Neuronal stem cell (in vitro differentiated cells): ENCODE results near the gene RIMBP3B.
"Not testable (repeated sequence)": the region's sequence is repeated elsewhere in the genome, so short reads cannot be mapped to it uniquely, and the experiment has no call there.

ENCODE experiments used
- DNase-seq: peaks from one replicate; pipeline ENCODE4 v3.0.0-alpha.2; 2013; ENCODE audit warnings: low spot score
- H2AFZ ChIP-seq: one replicate; pipeline ENCODE4 v1.6.1; 2013; ENCODE audit warnings: mild to moderate bottlenecking, low read length, inconsistent platforms
- H2AK5ac ChIP-seq: 2 replicates; pipeline ENCODE4 v1.6.1; 2013; ENCODE audit warnings: low read depth, mild to moderate bottlenecking, inconsistent platforms, low read length, moderate library complexity, mixed read lengths
- H2BK120ac ChIP-seq: 2 replicates; pipeline ENCODE4 v1.6.1; 2013; ENCODE audit warnings: low read depth, mild to moderate bottlenecking, inconsistent platforms, low read length, moderate library complexity, mixed read lengths
- H2BK12ac ChIP-seq: one replicate; pipeline ENCODE4 v1.6.1; 2013; ENCODE audit warnings: low read length, inconsistent platforms
- H2BK15ac ChIP-seq: 2 replicates; pipeline ENCODE4 v1.6.1; 2013; ENCODE audit warnings: mild to moderate bottlenecking, low read length, inconsistent platforms, mixed read lengths
- H2BK5ac ChIP-seq: one replicate; pipeline ENCODE4 v1.6.1; 2013; ENCODE audit warnings: inconsistent platforms, mild to moderate bottlenecking, low read length, moderate library complexity
- H3K14ac ChIP-seq: one replicate; pipeline ENCODE4 v1.6.1; 2013; ENCODE audit warnings: low read length, inconsistent platforms
- H3K18ac ChIP-seq: 2 replicates; pipeline ENCODE4 v1.6.1; 2013; ENCODE audit warnings: low read length, inconsistent platforms
- H3K23ac ChIP-seq: 2 replicates; pipeline ENCODE4 v1.6.1; 2013; ENCODE audit warnings: low read depth, mild to moderate bottlenecking, mixed read lengths, low read length, inconsistent platforms; ENCODE audit not compliant: poor library complexity
- H3K27ac ChIP-seq: replicated peaks from 3 replicates; pipeline ENCODE4 v1.5.1; 2013; ENCODE audit warnings: low read length, inconsistent platforms
- H3K27me3 ChIP-seq, 3 experiments: 2 replicates each; pipeline ENCODE4 v1.6.1; 2013; ENCODE audit warnings: low read length in 3 of 3, mild to moderate bottlenecking in 2 of 3, inconsistent platforms in 1 of 3, low read depth in 1 of 3, mixed read lengths in 1 of 3, moderate library complexity in 1 of 3; ENCODE audit not compliant: control insufficient read depth in 3 of 3, insufficient read depth in 3 of 3
- H3K36me3 ChIP-seq, 2 donors: replicated peaks in 1 of 2; 2 replicates each; pipeline ENCODE4 v1.6.1; 2013; ENCODE audit warnings: low read length in 2 of 2; ENCODE audit not compliant: control insufficient read depth in 2 of 2, insufficient read depth in 2 of 2
- H3K4ac ChIP-seq: 2 replicates; pipeline ENCODE4 v1.6.1; 2013; ENCODE audit warnings: inconsistent platforms, mild to moderate bottlenecking, low read length, moderate library complexity
- H3K4me1 ChIP-seq, 2 donors: 1 replicate in 1 of 2; 2 replicates in 1 of 2; pipeline ENCODE4 v1.6.1; 2013; ENCODE audit warnings: low read length in 2 of 2, low read depth in 1 of 2; ENCODE audit not compliant: control insufficient read depth in 2 of 2, insufficient read depth in 1 of 2
- H3K4me2 ChIP-seq: one replicate; pipeline ENCODE4 v1.6.1; 2013; ENCODE audit warnings: mild to moderate bottlenecking, low read length, inconsistent platforms; ENCODE audit not compliant: insufficient read depth, poor library complexity, severe bottlenecking
- H3K4me3 ChIP-seq, 2 donors: 2 replicates each; pipeline ENCODE4 v1.5.1; 2013; ENCODE audit warnings: low read length in 2 of 2, mild to moderate bottlenecking in 2 of 2, inconsistent platforms in 1 of 2, moderate library complexity in 1 of 2
- H3K79me1 ChIP-seq: one replicate; pipeline ENCODE4 v1.6.1; 2013; ENCODE audit warnings: low read depth, mild to moderate bottlenecking, inconsistent platforms, low read length, moderate library complexity
- H3K9ac ChIP-seq: one replicate; pipeline ENCODE4 v1.6.1; 2013; ENCODE audit warnings: mild to moderate bottlenecking, low read depth, low read length, inconsistent platforms; ENCODE audit not compliant: poor library complexity
- H3K9me3 ChIP-seq, 2 donors: replicated peaks in 1 of 2; 2 replicates each; pipeline versions ENCODE3 to v1.6.1; 2013; ENCODE audit warnings: low read length in 2 of 2, mild to moderate bottlenecking in 2 of 2, inconsistent platforms in 1 of 2, low read depth in 1 of 2, mixed read lengths in 1 of 2, moderate library complexity in 1 of 2; ENCODE audit not compliant: control insufficient read depth in 2 of 2, insufficient read depth in 1 of 2
- H4K8ac ChIP-seq: one replicate; pipeline ENCODE4 v1.6.1; 2013; ENCODE audit warnings: low read depth, mild to moderate bottlenecking, inconsistent platforms, low read length, moderate library complexity
- H4K91ac ChIP-seq: one replicate; pipeline ENCODE4 v1.6.1; 2013; ENCODE audit warnings: low read length, low read depth, mild to moderate bottlenecking, inconsistent platforms; ENCODE audit not compliant: poor library complexity
- WGBS, 2 donors: extraction: QIAGEN DNeasy Blood & Tissue Kit; methylation state at CpG; one replicate each; pipeline ENCODE4 v1.1.7; 2013; ENCODE audit warnings: missing lambda C conversion rate in 2 of 2, mixed read lengths in 1 of 2; ENCODE audit not compliant: insufficient read length in 2 of 2, insufficient replicate concordance in 1 of 2; ENCODE audit errors: extremely low coverage in 2 of 2; 5-methylcytosine and 5-hydroxymethylcytosine counted together

RIMBP3B gene

GRCh38 chr22:21434378-21435233 lies 51.1 kb downstream of the RIMBP3B start:
- not testable (repeated sequence) for H2BK15ac ChIP-seq, H3K4me2 ChIP-seq, H3K9ac ChIP-seq, H3K23ac ChIP-seq, H2BK120ac ChIP-seq, H3K79me1 ChIP-seq, H3K4me1 ChIP-seq, H3K4me3 ChIP-seq, H2AFZ ChIP-seq, DNase-seq, H3K4ac ChIP-seq, H3K9me3 ChIP-seq, H3K18ac ChIP-seq, H3K27me3 ChIP-seq, H2BK12ac ChIP-seq, H3K14ac ChIP-seq, H3K27ac ChIP-seq, H4K8ac ChIP-seq, H3K36me3 ChIP-seq, H2BK5ac ChIP-seq, H2AK5ac ChIP-seq, H4K91ac ChIP-seq
- WGBS, 2 donors: no CpG with 5 or more reads among the region's 15 CpGs

GRCh38 chr22:21435998-21436810 lies 52.7 kb downstream of the RIMBP3B start:
- H2BK15ac ChIP-seq, H3K4ac ChIP-seq, H3K36me3 ChIP-seq, H3K23ac ChIP-seq, H2BK120ac ChIP-seq, H3K4me1 ChIP-seq, H3K4me2 ChIP-seq, H3K79me1 ChIP-seq, H2AK5ac ChIP-seq, H3K27ac ChIP-seq, H4K91ac ChIP-seq, H3K27me3 ChIP-seq, H3K9me3 ChIP-seq, H3K4me3 ChIP-seq, H2BK5ac ChIP-seq, H3K18ac ChIP-seq, H4K8ac ChIP-seq, DNase-seq, H3K9ac ChIP-seq, H2AFZ ChIP-seq, H3K14ac ChIP-seq, H2BK12ac ChIP-seq: not testable (repeated sequence)
- WGBS, 2 donors: no CpG with 5 or more reads among the region's 12 CpGs

- H3K9me3 ChIP-seq, H2BK5ac ChIP-seq, H3K4me1 ChIP-seq, H3K4ac ChIP-seq, H3K4me2 ChIP-seq, DNase-seq, H3K14ac ChIP-seq, H4K91ac ChIP-seq, H2BK120ac ChIP-seq, H3K27ac ChIP-seq, H3K18ac ChIP-seq, H2BK15ac ChIP-seq, H3K23ac ChIP-seq, H3K79me1 ChIP-seq, H3K36me3 ChIP-seq, H2BK12ac ChIP-seq, H3K9ac ChIP-seq, H2AFZ ChIP-seq, H2AK5ac ChIP-seq, H4K8ac ChIP-seq, H3K27me3 ChIP-seq, H3K4me3 ChIP-seq: not testable (repeated sequence)
- WGBS, 2 donors: no CpG with 5 or more reads among the region's 6 CpGs
Measured at GRCh38 chr22:21438013-21438412, 54.5 kb downstream of the RIMBP3B start.
